Large intestine (tissue), 3 donors: ENCODE measurements around the gene NUP98. TPM values are rescaled to one million over a fixed set of nuclear protein-coding genes. Genes with fewer than 3 reads are reported as not detected.
"Not testable (repeated sequence)": the region's sequence is repeated elsewhere in the genome, so short reads cannot be mapped to it uniquely, and the experiment has no call there.

Experiments used
- DNase-seq, 2 donors: peaks; one replicate each; pipeline versions ENCODE4 v3.0.0 to v3.0.0-alpha.2; 2013
- H3K27ac ChIP-seq: one replicate; pipeline ENCODE4 v1.5.1; 2013; ENCODE audit warnings: low read length
- H3K27me3 ChIP-seq: 2 replicates; pipeline ENCODE4 v1.6.1; 2013; ENCODE audit warnings: low read length; ENCODE audit not compliant: control insufficient read depth, insufficient read depth
- H3K36me3 ChIP-seq: 2 replicates; pipeline ENCODE4 v1.6.1; 2013; ENCODE audit warnings: low read length; ENCODE audit not compliant: control insufficient read depth, insufficient read depth
- H3K4me1 ChIP-seq: one replicate; pipeline ENCODE4 v1.6.1; 2013; ENCODE audit warnings: low read length; ENCODE audit not compliant: control insufficient read depth, insufficient read depth
- H3K4me3 ChIP-seq: one replicate; pipeline ENCODE4 v1.5.1; 2013; ENCODE audit warnings: low read length
- H3K9me3 ChIP-seq: one replicate; pipeline ENCODE4 v1.6.1; 2013; ENCODE audit warnings: mild to moderate bottlenecking, low read depth, low read length, moderate library complexity; ENCODE audit not compliant: control insufficient read depth
- WGBS: methylation state at CpG from one replicate; pipeline ENCODE4 v1.1.5; 2013; ENCODE audit warnings: low lambda C conversion rate; ENCODE audit not compliant: insufficient coverage; 5-methylcytosine and 5-hydroxymethylcytosine counted together
- polyA plus RNA-seq: library from polyadenylated mRNA; unstranded; fragments of 120-200 nt; gene quantifications from one replicate; pipeline ENCODE4 v1.2.1, GENCODE V29; 2013

NUP98 gene
- polyA plus RNA-seq, 1 donor = 54.8 TPM

- no peak for DNase-seq
- Histone ChIP-seq H3K9me3 (no peaks in the 10 kb centered on the region), H3K27me3 (no peaks in the 10 kb centered on the region), H3K36me3 (peaks cover 35% of the 10 kb centered on the region), H3K27ac (no peak overlapping the region), H3K4me3 (no peak overlapping the region), H3K4me1 (no peaks in the 10 kb centered on the region)
- 92% methylated on average over 2 of the region's 5 CpGs for whole genome bisulfite sequencing
Measured at GRCh38 chr11:3782963-3783362, 14.4 kb downstream of the NUP98 start.

GRCh38 chr11:3781423-3781822, 15.9 kb downstream of the NUP98 start:
- H3K9me3 ChIP-seq = no peaks in the 10 kb centered on the region
- DNase-seq = no peak
- no peak overlapping the region for H3K4me3 ChIP-seq
- no CpG with 5 or more reads among the region's 2 CpGs for WGBS
- no peaks in the 10 kb centered on the region for H3K27me3 ChIP-seq
- H3K4me1 ChIP-seq = no peaks in the 10 kb centered on the region
- no peak overlapping the region for H3K27ac ChIP-seq
- peaks cover 40% of the 10 kb centered on the region for H3K36me3 ChIP-seq

DNA sequence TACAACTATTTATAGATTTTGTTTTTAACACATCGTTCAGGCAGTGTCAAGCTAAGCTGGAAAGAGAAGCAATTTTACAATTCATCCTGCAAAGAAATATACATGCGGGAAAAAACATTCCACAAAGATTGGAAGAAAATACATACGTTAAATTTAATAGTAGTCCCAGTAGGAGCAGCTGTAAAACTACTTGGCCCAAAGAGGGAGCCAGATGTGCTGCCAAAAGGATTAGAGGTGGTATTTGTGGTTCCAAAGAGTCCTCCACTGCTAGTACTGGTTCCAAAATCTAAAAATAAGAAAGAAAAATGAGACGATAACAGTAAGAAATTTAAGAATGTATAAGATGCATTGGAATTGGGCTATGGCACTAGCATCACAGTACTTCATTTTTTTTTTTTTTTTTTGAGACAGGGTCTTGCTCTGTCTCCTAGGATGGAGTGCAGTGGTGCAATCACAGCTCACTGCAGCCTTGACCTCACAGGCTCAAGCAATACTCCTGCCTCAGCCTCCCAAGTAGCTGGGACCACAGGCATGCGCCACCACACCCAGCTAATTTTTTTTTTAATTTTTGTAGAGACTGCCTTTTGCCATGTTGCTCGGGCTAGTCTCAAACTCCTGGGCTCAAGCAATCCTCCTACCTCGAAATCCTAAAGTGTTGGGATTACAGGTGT, 21.5 kb downstream of the NUP98 start:
- no peaks in the 10 kb centered on the region for H3K9me3 ChIP-seq
- peaks cover 82% of the 10 kb centered on the region for H3K36me3 ChIP-seq
- no peaks in the 10 kb centered on the region for H3K4me1 ChIP-seq
- no peaks in the 10 kb centered on the region for H3K27me3 ChIP-seq
- no peak overlapping the region for H3K4me3 ChIP-seq
- H3K27ac ChIP-seq = no peak overlapping the region
- WGBS = 100% methylated on average over 4 of the region's 7 CpGs
- DNase-seq = no peak

DNA sequence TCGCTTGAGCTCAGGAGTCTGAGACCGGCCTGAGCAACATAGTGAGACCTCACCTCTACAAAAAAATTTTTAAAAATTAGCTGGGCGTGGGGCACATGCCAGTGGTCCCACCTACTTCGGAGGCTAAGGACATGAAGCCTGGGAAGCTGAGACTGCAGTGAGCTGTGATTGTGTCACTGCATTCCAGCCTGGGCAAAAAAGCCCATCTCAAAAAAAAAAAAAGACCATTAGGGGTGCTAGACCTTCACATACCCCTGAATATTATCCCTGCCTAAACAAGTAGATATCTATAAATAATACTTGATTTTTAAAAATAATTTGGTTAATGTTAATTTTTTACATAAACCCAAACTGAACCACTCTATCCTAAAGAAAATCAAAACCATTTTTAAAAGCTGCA, 24.2 kb downstream of the NUP98 start:
- H3K4me1 ChIP-seq = no peaks in the 10 kb centered on the region
- H3K27ac ChIP-seq = no peak overlapping the region
- no peak for DNase-seq
- no peaks in the 10 kb centered on the region for H3K27me3 ChIP-seq
- no peak overlapping the region for H3K4me3 ChIP-seq
- no peaks in the 10 kb centered on the region for H3K9me3 ChIP-seq
- peaks cover 81% of the 10 kb centered on the region for H3K36me3 ChIP-seq
- 100% methylated on average over 1 of the region's 4 CpGs for WGBS

DNA sequence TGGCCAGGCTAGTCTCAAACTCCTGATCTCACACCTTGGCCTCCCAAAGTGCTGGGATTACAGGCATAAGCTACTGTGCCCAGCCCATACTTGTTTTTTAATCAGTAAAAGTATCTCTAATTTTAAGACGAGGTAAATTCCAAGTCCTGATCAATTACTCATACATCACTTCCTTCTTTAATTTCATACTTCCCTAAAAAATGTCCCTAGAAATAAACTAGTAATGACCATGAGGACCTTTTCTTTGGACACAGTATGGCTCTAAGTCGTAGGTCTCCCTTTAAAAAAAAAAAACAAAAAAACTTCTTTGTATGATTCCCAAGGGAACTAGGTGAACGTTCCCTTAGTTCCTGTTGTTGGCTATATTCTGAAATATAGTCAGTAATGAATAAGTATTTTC, 29.8 kb downstream of the NUP98 start:
- Histone ChIP-seq H3K4me3 (no peak overlapping the region), H3K27me3 (no peaks in the 10 kb centered on the region), H3K27ac (no peak overlapping the region), H3K4me1 (no peaks in the 10 kb centered on the region), H3K36me3 (peaks cover 84% of the 10 kb centered on the region), H3K9me3 (no peaks in the 10 kb centered on the region)
- no peak for DNase-seq
- WGBS = 100% methylated on average over 2 of the region's 3 CpGs

GRCh38 chr11:3766836-3767235, 30.5 kb downstream of the NUP98 start:
- WGBS = no CpG with 5 or more reads among the region's 9 CpGs
- not testable (repeated sequence) for H3K4me1 ChIP-seq, H3K9me3 ChIP-seq, H3K27ac ChIP-seq, H3K27me3 ChIP-seq, H3K4me3 ChIP-seq, DNase-seq
- peaks cover 81% of the 10 kb centered on the region for H3K36me3 ChIP-seq

- DNase-seq = no peak
- Histone ChIP-seq H3K4me3 (no peak overlapping the region), H3K36me3 (peaks cover 77% of the 10 kb centered on the region), H3K27ac (no peak overlapping the region), H3K27me3 (no peaks in the 10 kb centered on the region), H3K9me3 (no peaks in the 10 kb centered on the region), H3K4me1 (no peaks in the 10 kb centered on the region)
- 100% methylated on average over 1 of the region's 4 CpGs for WGBS
Measured at GRCh38 chr11:3764266-3764665, 33.1 kb downstream of the NUP98 start.

DNA sequence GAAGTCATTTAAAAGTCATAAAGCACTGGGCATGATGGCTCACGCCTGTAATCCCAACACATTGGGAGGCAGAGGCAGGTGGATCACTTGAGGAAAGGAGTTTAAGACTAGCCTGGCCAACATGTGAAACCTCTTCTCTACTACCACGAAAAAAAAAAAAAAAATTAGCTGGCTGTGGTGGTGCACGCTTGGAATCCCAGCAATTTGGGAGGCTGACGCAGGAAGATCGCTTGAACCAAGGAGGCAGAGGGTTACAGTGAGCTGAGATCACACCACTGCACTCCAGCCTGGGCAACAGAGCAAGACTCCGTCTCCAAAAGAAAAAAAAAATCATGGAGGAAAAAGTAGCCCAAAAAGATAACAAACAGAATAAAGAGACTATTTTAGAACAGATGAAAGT, 42.2 kb downstream of the NUP98 start:
- H3K27me3 ChIP-seq = no peaks in the 10 kb centered on the region
- no peaks in the 10 kb centered on the region for H3K9me3 ChIP-seq
- H3K36me3 ChIP-seq = peaks cover 65% of the 10 kb centered on the region
- H3K4me3 ChIP-seq = no peak overlapping the region
- 100% methylated on average over 2 of the region's 6 CpGs for WGBS
- no peaks in the 10 kb centered on the region for H3K4me1 ChIP-seq
- H3K27ac ChIP-seq = no peak overlapping the region
- DNase-seq = no peak

- Histone ChIP-seq H3K27ac (no peak overlapping the region), H3K27me3 (no peaks in the 10 kb centered on the region), H3K36me3 (peaks cover 58% of the 10 kb centered on the region), H3K4me1 (no peaks in the 10 kb centered on the region), H3K9me3 (no peaks in the 10 kb centered on the region), H3K4me3 (no peak overlapping the region)
- no CpG with 5 or more reads among the region's 2 CpGs for WGBS
- DNase-seq = no peak
Measured at GRCh38 chr11:3753110-3753509, 44.2 kb downstream of the NUP98 start.

GRCh38 chr11:3747704-3748103, 49.6 kb downstream of the NUP98 start:
- no peak for DNase-seq
- Histone ChIP-seq H3K9me3 (no peaks in the 10 kb centered on the region), H3K27me3 (no peaks in the 10 kb centered on the region), H3K27ac (no peak overlapping the region), H3K4me1 (no peaks in the 10 kb centered on the region), H3K4me3 (no peak overlapping the region), H3K36me3 (peaks cover 70% of the 10 kb centered on the region)
- no CpG with 5 or more reads among the region's 1 CpG for WGBS

DNA sequence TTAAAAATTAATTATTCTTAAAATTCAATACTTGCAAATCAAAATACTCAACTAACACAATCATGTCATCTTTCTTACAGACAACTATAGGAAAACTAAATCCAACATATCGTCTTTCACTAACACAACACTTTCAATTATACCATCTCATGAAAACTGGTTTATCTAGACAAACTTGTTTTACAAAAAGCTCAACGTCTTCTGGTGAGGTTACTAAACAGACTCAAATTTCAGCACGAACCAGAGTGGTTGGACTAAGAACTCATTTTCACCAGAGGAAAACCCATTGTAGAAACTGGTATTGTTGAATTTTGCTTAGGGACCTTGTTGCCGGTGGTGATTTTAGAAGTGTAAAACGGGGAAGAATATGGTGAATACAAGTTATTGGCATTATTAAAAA, 52.2 kb downstream of the NUP98 start:
- DNase-seq = no peak
- peaks cover 63% of the 10 kb centered on the region for H3K36me3 ChIP-seq
- no peaks in the 10 kb centered on the region for H3K9me3 ChIP-seq
- H3K4me1 ChIP-seq = no peaks in the 10 kb centered on the region
- 86% methylated on average over 1 of the region's 5 CpGs for WGBS
- no peak overlapping the region for H3K4me3 ChIP-seq
- no peaks in the 10 kb centered on the region for H3K27me3 ChIP-seq
- no peak overlapping the region for H3K27ac ChIP-seq
